HepG2 (cell line): ENCODE measurements around the gene INTS2. TPM values are rescaled to one million over a fixed set of nuclear protein-coding genes. Genes with fewer than 3 reads are reported as not detected.
A peak's percentile ranks its signal among the peaks of the same experiment; 100 is the strongest.

Experiments
- ARID2 ChIP-seq: sonication (generic); formaldehyde crosslinking; IDR thresholded peaks from 2 replicates; pipeline ENCODE4 v1.8.1; 2022; ENCODE audit warnings: mild to moderate bottlenecking, missing genetic modification reagents, borderline replicate concordance
- FOXK2 ChIP-seq: fragments of 450-650 bp; IDR thresholded peaks from 2 replicates; pipeline ENCODE4 v1.6.1; 2016
- HIVEP1 ChIP-seq: sonication (generic); formaldehyde crosslinking; IDR thresholded peaks from 2 replicates; pipeline ENCODE4 v1.4.0; 2020; ENCODE audit warnings: mild to moderate bottlenecking, missing genetic modification reagents
- KAT7 ChIP-seq: IDR thresholded peaks from 2 replicates; pipeline ENCODE4 v1.6.1; 2018; ENCODE audit warnings: borderline replicate concordance, missing compliant biosample characterization
- NR2F1 ChIP-seq, 2 experiments: fragments of 450-650 bp in 1 of 2; formaldehyde crosslinking in 1 of 2; IDR thresholded peaks; 2 replicates each; pipeline versions ENCODE4 v1.5.0 to v1.6.1; 2016 to 2020; ENCODE audit warnings: mild to moderate bottlenecking in 1 of 2, missing compliant biosample characterization in 1 of 2, missing genetic modification reagents in 1 of 2, moderate library complexity in 1 of 2
- RARA ChIP-seq: IDR thresholded peaks from 2 replicates; pipeline ENCODE4 v1.6.1; 2016; ENCODE audit warnings: missing genetic modification reagents, missing compliant biosample characterization
- REPIN1 ChIP-seq: sonication (generic); formaldehyde crosslinking; IDR thresholded peaks from 2 replicates; pipeline ENCODE4 v1.8.0; 2022; ENCODE audit warnings: missing genetic modification reagents, low read depth, mild to moderate bottlenecking, borderline replicate concordance
- REXO4 ChIP-seq: sonication (generic); formaldehyde crosslinking; IDR thresholded peaks from 2 replicates; pipeline ENCODE4 v1.8.0; 2022; ENCODE audit warnings: missing genetic modification reagents, mild to moderate bottlenecking, borderline replicate concordance
- SCMH1 ChIP-seq: sonication (generic); formaldehyde crosslinking; IDR thresholded peaks from 2 replicates; pipeline ENCODE4 v1.9.0; 2021; ENCODE audit warnings: missing genetic modification reagents, mild to moderate bottlenecking, borderline replicate concordance
- SOX6 ChIP-seq, 2 experiments: fragments of 450-650 bp in 1 of 2; sonication (generic) in 1 of 2; formaldehyde crosslinking in 1 of 2; IDR thresholded peaks; 2 replicates each; pipeline versions ENCODE4 v1.4.0 to v1.6.1; 2017 to 2020; ENCODE audit warnings: antibody characterized with exemption in 1 of 2, mild to moderate bottlenecking in 1 of 2, missing genetic modification reagents in 1 of 2
- ZBTB43 ChIP-seq: sonication (generic); formaldehyde crosslinking; conservative IDR thresholded peaks from 2 replicates; pipeline ENCODE4 v1.4.0; 2020; ENCODE audit warnings: missing genetic modification reagents
- ZKSCAN1 ChIP-seq: fragments of 150-350 bp; IDR thresholded peaks from 2 replicates; pipeline ENCODE4 v1.6.1; 2014; ENCODE audit warnings: low read length
- ZNF143 ChIP-seq: sonication (generic); formaldehyde crosslinking; IDR thresholded peaks from 2 replicates; pipeline ENCODE4 v1.4.0; 2020; ENCODE audit warnings: missing genetic modification reagents
- ZNF414 ChIP-seq: sonication (generic); formaldehyde crosslinking; IDR thresholded peaks from 2 replicates; pipeline ENCODE4 v1.5.0; 2020; ENCODE audit warnings: missing genetic modification reagents
- ZNF616 ChIP-seq: sonication (generic); formaldehyde crosslinking; IDR thresholded peaks from 2 replicates; pipeline ENCODE4 v1.5.0; 2020; ENCODE audit warnings: low read depth, mild to moderate bottlenecking, missing genetic modification reagents
- ZSCAN20 ChIP-seq: sonication (generic); formaldehyde crosslinking; IDR thresholded peaks from 2 replicates; pipeline ENCODE4 v1.4.0; 2020; ENCODE audit warnings: missing genetic modification reagents, mild to moderate bottlenecking, borderline replicate concordance
- polyA plus RNA-seq, 8 experiments: library from polyadenylated mRNA; depleted of rRNA in 3 of 8; stranded (reverse) in 7 of 8; unstranded in 1 of 8; fragments of >200 nt; fragmentation: Illumina TruSeq in 4 of 8; extraction: Trizol in 4 of 8; gene quantifications; 2 replicates each; pipeline versions ENCODE4 v1.2.1 to v1.2.3, GENCODE V29; 2011 to 2016; ENCODE audit warnings: low read depth in 4 of 8, missing spikeins in 1 of 8, mixed read lengths in 1 of 8; ENCODE audit not compliant: insufficient read depth in 1 of 8
- total RNA-seq, 5 experiments: library from RNA; depleted of rRNA; stranded (reverse); fragments of >200 nt; fragmentation: Illumina TruSeq; extraction: Trizol; gene quantifications; 2 replicates each; pipeline ENCODE4 v1.2.3, GENCODE V29; 2016; ENCODE audit warnings: low read depth in 1 of 5
- TF ChIP-seq, protein P1 (sequence below): sonication (generic); formaldehyde crosslinking; IDR thresholded peaks from 2 replicates; pipeline ENCODE4 v1.4.0; 2020; ENCODE audit warnings: missing genetic modification reagents, borderline replicate concordance
- TF ChIP-seq, protein P2 (sequence below): sonication (generic); formaldehyde crosslinking; IDR thresholded peaks from 2 replicates; pipeline ENCODE4 v1.5.0; 2020; ENCODE audit warnings: mild to moderate bottlenecking, missing genetic modification reagents
- TF ChIP-seq, protein P3 (sequence below): sonication (generic); formaldehyde crosslinking; IDR thresholded peaks from 2 replicates; pipeline ENCODE4 v1.4.0; 2020; ENCODE audit warnings: missing genetic modification reagents, mild to moderate bottlenecking, borderline replicate concordance

The INTS2 gene
- total and polyA plus RNA-seq, 2 of the 13 experiments (the other 11 are each of a cell fraction or from before 2014, with no cell fraction given) = 20.5 to 30.2 TPM

DNA sequence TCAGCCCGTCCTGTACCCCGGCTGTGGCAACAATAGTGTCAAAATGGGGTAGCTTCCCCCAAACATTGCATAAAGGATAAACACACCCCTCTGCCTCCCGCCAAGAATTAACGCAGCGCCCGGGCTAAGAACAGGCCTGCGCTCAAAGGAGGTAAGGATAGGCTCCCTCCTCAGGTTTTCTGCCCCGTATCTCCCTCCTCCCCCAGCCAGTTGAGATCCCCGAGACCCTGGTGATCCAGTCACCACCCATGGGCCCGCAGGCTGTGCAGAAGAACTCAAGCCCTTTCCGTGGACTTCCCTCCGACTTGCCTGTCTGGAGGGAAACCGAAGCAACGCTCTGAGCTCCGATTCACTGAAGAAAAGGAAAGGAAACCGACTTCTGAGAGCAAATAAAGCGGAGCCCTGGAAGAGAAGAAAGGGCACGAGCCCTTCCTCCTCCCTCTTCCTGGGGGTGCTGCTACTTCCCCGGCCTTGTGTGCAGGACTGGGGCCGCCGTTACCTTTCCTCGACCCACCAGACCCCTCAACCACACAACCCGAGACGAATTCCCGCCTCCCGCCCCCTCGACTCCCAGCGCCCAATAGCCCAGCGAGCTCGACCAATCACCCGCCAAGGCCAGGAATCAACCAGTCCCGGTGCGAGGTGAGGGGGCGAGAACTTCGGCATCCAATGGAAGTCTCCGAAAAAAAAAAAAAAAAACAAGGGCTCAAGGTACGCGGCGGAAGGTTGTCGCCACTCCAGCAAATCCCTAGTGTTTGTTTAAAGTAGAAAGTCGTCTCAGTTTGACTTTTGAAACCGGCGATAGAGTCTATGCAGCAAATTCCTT, 64.6 kb downstream of the INTS2 start, which contains the start of gene BRIP1 (continued):
- no peak for TF ChIP-seq ZBTB43 (CRISPR knock-in tag)
- no peak for TF ChIP-seq ZNF143 (CRISPR knock-in tag)
- TF ChIP-seq REXO4 = no peak
- no peak for TF ChIP-seq SCMH1 (CRISPR knock-in tag)
- TF ChIP-seq ZKSCAN1 = no peak
- no peak for TF ChIP-seq ZSCAN20
- peak; percentile 80; the same call in 1 of the 2 replicates for TF ChIP-seq HIVEP1 (CRISPR knock-in tag)
- TF ChIP-seq FOXK2 = no peak
- TF ChIP-seq, protein P1, sequence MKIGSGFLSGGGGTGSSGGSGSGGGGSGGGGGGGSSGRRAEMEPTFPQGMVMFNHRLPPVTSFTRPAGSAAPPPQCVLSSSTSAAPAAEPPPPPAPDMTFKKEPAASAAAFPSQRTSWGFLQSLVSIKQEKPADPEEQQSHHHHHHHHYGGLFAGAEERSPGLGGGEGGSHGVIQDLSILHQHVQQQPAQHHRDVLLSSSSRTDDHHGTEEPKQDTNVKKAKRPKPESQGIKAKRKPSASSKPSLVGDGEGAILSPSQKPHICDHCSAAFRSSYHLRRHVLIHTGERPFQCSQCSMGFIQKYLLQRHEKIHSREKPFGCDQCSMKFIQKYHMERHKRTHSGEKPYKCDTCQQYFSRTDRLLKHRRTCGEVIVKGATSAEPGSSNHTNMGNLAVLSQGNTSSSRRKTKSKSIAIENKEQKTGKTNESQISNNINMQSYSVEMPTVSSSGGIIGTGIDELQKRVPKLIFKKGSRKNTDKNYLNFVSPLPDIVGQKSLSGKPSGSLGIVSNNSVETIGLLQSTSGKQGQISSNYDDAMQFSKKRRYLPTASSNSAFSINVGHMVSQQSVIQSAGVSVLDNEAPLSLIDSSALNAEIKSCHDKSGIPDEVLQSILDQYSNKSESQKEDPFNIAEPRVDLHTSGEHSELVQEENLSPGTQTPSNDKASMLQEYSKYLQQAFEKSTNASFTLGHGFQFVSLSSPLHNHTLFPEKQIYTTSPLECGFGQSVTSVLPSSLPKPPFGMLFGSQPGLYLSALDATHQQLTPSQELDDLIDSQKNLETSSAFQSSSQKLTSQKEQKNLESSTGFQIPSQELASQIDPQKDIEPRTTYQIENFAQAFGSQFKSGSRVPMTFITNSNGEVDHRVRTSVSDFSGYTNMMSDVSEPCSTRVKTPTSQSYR (CRISPR knock-in tag) = no peak
- no peak for TF ChIP-seq NR2F1 (CRISPR knock-in tag; IDR thresholded peaks at IDR 0.05)
- TF ChIP-seq SOX6 (IDR thresholded peaks at IDR 0.05) = no peak
- TF ChIP-seq SOX6 (CRISPR knock-in tag; IDR thresholded peaks at IDR 0.05) = peak; percentile 61
- TF ChIP-seq ZNF414 (CRISPR knock-in tag) = no peak
- TF ChIP-seq ZNF616 (CRISPR knock-in tag) = 0 out of 2 replicates have a peak, but pooled peaks have one; percentile 51
- TF ChIP-seq, protein P2, sequence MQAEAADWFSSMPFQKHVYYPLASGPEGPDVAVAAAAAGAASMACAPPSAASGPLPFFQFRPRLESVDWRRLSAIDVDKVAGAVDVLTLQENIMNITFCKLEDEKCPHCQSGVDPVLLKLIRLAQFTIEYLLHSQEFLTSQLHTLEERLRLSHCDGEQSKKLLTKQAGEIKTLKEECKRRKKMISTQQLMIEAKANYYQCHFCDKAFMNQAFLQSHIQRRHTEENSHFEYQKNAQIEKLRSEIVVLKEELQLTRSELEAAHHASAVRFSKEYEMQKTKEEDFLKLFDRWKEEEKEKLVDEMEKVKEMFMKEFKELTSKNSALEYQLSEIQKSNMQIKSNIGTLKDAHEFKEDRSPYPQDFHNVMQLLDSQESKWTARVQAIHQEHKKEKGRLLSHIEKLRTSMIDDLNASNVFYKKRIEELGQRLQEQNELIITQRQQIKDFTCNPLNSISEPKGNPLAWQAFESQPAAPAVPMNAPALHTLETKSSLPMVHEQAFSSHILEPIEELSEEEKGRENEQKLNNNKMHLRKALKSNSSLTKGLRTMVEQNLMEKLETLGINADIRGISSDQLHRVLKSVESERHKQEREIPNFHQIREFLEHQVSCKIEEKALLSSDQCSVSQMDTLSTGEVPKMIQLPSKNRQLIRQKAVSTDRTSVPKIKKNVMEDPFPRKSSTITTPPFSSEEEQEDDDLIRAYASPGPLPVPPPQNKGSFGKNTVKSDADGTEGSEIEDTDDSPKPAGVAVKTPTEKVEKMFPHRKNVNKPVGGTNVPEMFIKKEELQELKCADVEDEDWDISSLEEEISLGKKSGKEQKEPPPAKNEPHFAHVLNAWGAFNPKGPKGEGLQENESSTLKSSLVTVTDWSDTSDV (CRISPR knock-in tag) = no peak
- peak; percentile 82 for TF ChIP-seq ARID2 (CRISPR knock-in tag)
- peak; percentile 59 for TF ChIP-seq REPIN1 (CRISPR knock-in tag)
- TF ChIP-seq KAT7 (CRISPR knock-in tag) = no peak; the same call in 1 of the 2 replicates
- TF ChIP-seq RARA (CRISPR knock-in tag) = 0 out of 2 replicates have a peak, but pooled peaks have one; percentile 14
- TF ChIP-seq, protein P3, sequence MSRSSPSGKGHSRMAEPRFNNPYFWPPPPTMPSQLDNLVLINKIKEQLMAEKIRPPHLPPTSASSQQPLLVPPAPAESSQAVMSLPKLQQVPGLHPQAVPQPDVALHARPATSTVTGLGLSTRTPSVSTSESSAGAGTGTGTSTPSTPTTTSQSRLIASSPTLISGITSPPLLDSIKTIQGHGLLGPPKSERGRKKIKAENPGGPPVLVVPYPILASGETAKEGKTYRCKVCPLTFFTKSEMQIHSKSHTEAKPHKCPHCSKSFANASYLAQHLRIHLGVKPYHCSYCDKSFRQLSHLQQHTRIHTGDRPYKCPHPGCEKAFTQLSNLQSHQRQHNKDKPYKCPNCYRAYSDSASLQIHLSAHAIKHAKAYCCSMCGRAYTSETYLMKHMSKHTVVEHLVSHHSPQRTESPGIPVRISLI = peak; percentile 100
